GM19035 (cell line): Measurements from ENCODE around the gene PTPRN2.
"Not testable (repeated sequence)": the region's sequence is repeated elsewhere in the genome, so short reads cannot be mapped to it uniquely, and the experiment has no call there.

Source experiments
- ATAC-seq: cut with Tn5 transposase; IDR thresholded peaks from one replicate; pipeline ENCODE4 v1.9.1; 2021; ENCODE audit not compliant: unreplicated experiment

Gene PTPRN2

GRCh38 chr7:157599491-157599890 is 988.1 kb downstream of the PTPRN2 start:
- ATAC-seq: no peak

- no peak for ATAC-seq
These were observed 990.1 kb downstream of the PTPRN2 start for GRCh38 chr7:157597562-157597961.

- no peak for ATAC-seq
These were observed 990.7 kb downstream of the PTPRN2 start for GRCh38 chr7:157596881-157597280.

- no peak for ATAC-seq
These were observed 991.2 kb downstream of the PTPRN2 start for GRCh38 chr7:157596471-157596870.

GRCh38 chr7:157596026-157596425 is 991.6 kb downstream of the PTPRN2 start:
- ATAC-seq: no peak

GRCh38 chr7:157595086-157595855 is 992.4 kb downstream of the PTPRN2 start:
- ATAC-seq: no peak

- no peak for ATAC-seq
These were observed 993.3 kb downstream of the PTPRN2 start for GRCh38 chr7:157594306-157594705.

GRCh38 chr7:157593541-157593940 is 994.1 kb downstream of the PTPRN2 start:
- no peak for ATAC-seq

GRCh38 chr7:157592636-157593320 is 994.8 kb downstream of the PTPRN2 start:
- not testable (repeated sequence) for ATAC-seq

GRCh38 chr7:157590526-157590925 is 997.1 kb downstream of the PTPRN2 start:
- no peak for ATAC-seq

GRCh38 chr7:157589680-157590079 is 997.9 kb downstream of the PTPRN2 start:
- ATAC-seq: no peak

- no peak for ATAC-seq
These were observed 999.6 kb downstream of the PTPRN2 start for GRCh38 chr7:157587805-157588560.

GRCh38 chr7:157587051-157587804 is 1000.4 kb downstream of the PTPRN2 start:
- ATAC-seq: no peak

GRCh38 chr7:157586426-157586955 is 1001.1 kb downstream of the PTPRN2 start:
- ATAC-seq: no peak

- no peak for ATAC-seq
These were observed 1002.3 kb downstream of the PTPRN2 start for GRCh38 chr7:157585113-157585861.

- no peak for ATAC-seq
These were observed 1003.2 kb downstream of the PTPRN2 start for GRCh38 chr7:157584420-157584819.

GRCh38 chr7:157581740-157582139 is 1005.9 kb downstream of the PTPRN2 start:
- ATAC-seq: no peak

GRCh38 chr7:157580324-157580723 is 1007.3 kb downstream of the PTPRN2 start:
- ATAC-seq: no peak

GRCh38 chr7:157579425-157579824 is 1008.2 kb downstream of the PTPRN2 start:
- no peak for ATAC-seq

- no peak for ATAC-seq
These were observed 1009.8 kb downstream of the PTPRN2 start for GRCh38 chr7:157577796-157578339.
